Measurements from ENCODE around the gene MYLK. TPM values are rescaled to one million over a fixed set of nuclear protein-coding genes. Genes with fewer than 3 reads are reported as not detected.

The MYLK gene
- total RNA-seq, 1 donor from 2014 or later = 0.08 TPM

- no peaks in the 10 kb centered on the region for H3K4me1 Mint-ChIP-seq (ENCODE audit: low read depth)
- no peak overlapping the region for H3K4me3 Mint-ChIP-seq
- H3K9me3 Mint-ChIP-seq = no peaks in the 10 kb centered on the region
- DNase-seq (ENCODE audit: low spot score) = no peak
- H3K27ac Mint-ChIP-seq = no peak overlapping the region
- H3K27me3 Mint-ChIP-seq (ENCODE audit: insufficient read depth) = peaks cover 5% of the 10 kb centered on the region
- H3K36me3 Mint-ChIP-seq (ENCODE audit: low read depth) = no peaks in the 10 kb centered on the region
- intact Hi-C loops (cut with micrococcal nuclease) = no loop called here
Observed at GRCh38 chr3:123795471-123796251, 88.5 kb downstream of the MYLK start.

- Mint-ChIP-seq H3K36me3 (ENCODE audit: low read depth) (no peaks in the 10 kb centered on the region), H3K27me3 (ENCODE audit: insufficient read depth) (peaks cover 5% of the 10 kb centered on the region), H3K4me1 (ENCODE audit: low read depth) (no peaks in the 10 kb centered on the region), H3K4me3 (no peak overlapping the region), H3K27ac (no peak overlapping the region), H3K9me3 (no peaks in the 10 kb centered on the region)
- intact Hi-C loops (cut with micrococcal nuclease) = no loop called here
- no peak for DNase-seq (ENCODE audit: low spot score)
Observed at GRCh38 chr3:123793425-123793824, 90.7 kb downstream of the MYLK start.

GRCh38 chr3:123792473-123793201 is 91.5 kb downstream of the MYLK start:
- no peaks in the 10 kb centered on the region for H3K4me1 Mint-ChIP-seq (ENCODE audit: low read depth)
- intact Hi-C loops (cut with micrococcal nuclease) = no loop called here
- no peaks in the 10 kb centered on the region for H3K36me3 Mint-ChIP-seq (ENCODE audit: low read depth)
- H3K4me3 Mint-ChIP-seq = no peak overlapping the region
- no peaks in the 10 kb centered on the region for H3K9me3 Mint-ChIP-seq
- DNase-seq (ENCODE audit: low spot score) = no peak
- peaks cover 5% of the 10 kb centered on the region for H3K27me3 Mint-ChIP-seq (ENCODE audit: insufficient read depth)
- no peak overlapping the region for H3K27ac Mint-ChIP-seq

- no peak for DNase-seq (ENCODE audit: low spot score)
- Mint-ChIP-seq H3K9me3 (no peaks in the 10 kb centered on the region), H3K27me3 (ENCODE audit: insufficient read depth) (peaks cover 3% of the 10 kb centered on the region), H3K36me3 (ENCODE audit: low read depth) (no peaks in the 10 kb centered on the region), H3K4me3 (no peak overlapping the region), H3K27ac (no peak overlapping the region), H3K4me1 (ENCODE audit: low read depth) (no peaks in the 10 kb centered on the region)
- intact Hi-C loops (cut with micrococcal nuclease) = no loop called here
Observed at GRCh38 chr3:123791898-123792297, 92.2 kb downstream of the MYLK start.

- intact Hi-C loops (cut with micrococcal nuclease) = no loop called here
- H3K27ac Mint-ChIP-seq = no peak overlapping the region
- H3K36me3 Mint-ChIP-seq (ENCODE audit: low read depth) = no peaks in the 10 kb centered on the region
- H3K4me3 Mint-ChIP-seq = no peak overlapping the region
- DNase-seq (ENCODE audit: low spot score) = no peak
- H3K4me1 Mint-ChIP-seq (ENCODE audit: low read depth) = no peaks in the 10 kb centered on the region
- peaks cover 3% of the 10 kb centered on the region for H3K27me3 Mint-ChIP-seq (ENCODE audit: insufficient read depth)
- no peaks in the 10 kb centered on the region for H3K9me3 Mint-ChIP-seq
Observed at GRCh38 chr3:123791417-123791816, 92.7 kb downstream of the MYLK start.

GRCh38 chr3:123791073-123791370 is 93.1 kb downstream of the MYLK start:
- no peaks in the 10 kb centered on the region for H3K4me1 Mint-ChIP-seq (ENCODE audit: low read depth)
- peaks cover 3% of the 10 kb centered on the region for H3K27me3 Mint-ChIP-seq (ENCODE audit: insufficient read depth)
- no peak for DNase-seq (ENCODE audit: low spot score)
- no peaks in the 10 kb centered on the region for H3K9me3 Mint-ChIP-seq
- no peaks in the 10 kb centered on the region for H3K36me3 Mint-ChIP-seq (ENCODE audit: low read depth)
- no peak overlapping the region for H3K27ac Mint-ChIP-seq
- intact Hi-C loops (cut with micrococcal nuclease) = no loop called here
- no peak overlapping the region for H3K4me3 Mint-ChIP-seq

GRCh38 chr3:123790254-123791072 is 93.7 kb downstream of the MYLK start:
- DNase-seq (ENCODE audit: low spot score) = no peak
- Mint-ChIP-seq H3K27me3 (ENCODE audit: insufficient read depth) (peaks cover 3% of the 10 kb centered on the region), H3K9me3 (no peaks in the 10 kb centered on the region), H3K4me1 (ENCODE audit: low read depth) (no peaks in the 10 kb centered on the region), H3K27ac (no peak overlapping the region), H3K36me3 (ENCODE audit: low read depth) (no peaks in the 10 kb centered on the region), H3K4me3 (no peak overlapping the region)
- intact Hi-C loops (cut with micrococcal nuclease) = no loop called here

- H3K27me3 Mint-ChIP-seq (ENCODE audit: insufficient read depth) = peaks cover 3% of the 10 kb centered on the region
- no peaks in the 10 kb centered on the region for H3K36me3 Mint-ChIP-seq (ENCODE audit: low read depth)
- intact Hi-C loops (cut with micrococcal nuclease) = no loop called here
- H3K27ac Mint-ChIP-seq = no peak overlapping the region
- H3K9me3 Mint-ChIP-seq = no peaks in the 10 kb centered on the region
- DNase-seq (ENCODE audit: low spot score) = no peak
- H3K4me3 Mint-ChIP-seq = no peak overlapping the region
- H3K4me1 Mint-ChIP-seq (ENCODE audit: low read depth) = no peaks in the 10 kb centered on the region
Observed at GRCh38 chr3:123789760-123790159, 94.4 kb downstream of the MYLK start.

GRCh38 chr3:123789160-123789559 is 95.0 kb downstream of the MYLK start:
- Mint-ChIP-seq H3K36me3 (ENCODE audit: low read depth) (no peaks in the 10 kb centered on the region), H3K27ac (no peak overlapping the region), H3K4me3 (no peak overlapping the region), H3K27me3 (ENCODE audit: insufficient read depth) (peaks cover 3% of the 10 kb centered on the region), H3K4me1 (ENCODE audit: low read depth) (no peaks in the 10 kb centered on the region), H3K9me3 (no peaks in the 10 kb centered on the region)
- no peak for DNase-seq (ENCODE audit: low spot score)
- intact Hi-C loops (cut with micrococcal nuclease) = no loop called here

- Mint-ChIP-seq H3K9me3 (no peaks in the 10 kb centered on the region), H3K4me1 (ENCODE audit: low read depth) (no peaks in the 10 kb centered on the region), H3K27me3 (ENCODE audit: insufficient read depth) (peaks cover 3% of the 10 kb centered on the region), H3K4me3 (no peak overlapping the region), H3K27ac (no peak overlapping the region), H3K36me3 (ENCODE audit: low read depth) (no peaks in the 10 kb centered on the region)
- intact Hi-C loops (cut with micrococcal nuclease) = no loop called here
- DNase-seq (ENCODE audit: low spot score) = no peak
Observed at GRCh38 chr3:123788710-123789109, 95.4 kb downstream of the MYLK start.

GRCh38 chr3:123787133-123787532 is 97.0 kb downstream of the MYLK start:
- Mint-ChIP-seq H3K4me3 (no peak overlapping the region), H3K9me3 (no peaks in the 10 kb centered on the region), H3K27me3 (ENCODE audit: insufficient read depth) (no peaks in the 10 kb centered on the region), H3K36me3 (ENCODE audit: low read depth) (no peaks in the 10 kb centered on the region), H3K27ac (no peak overlapping the region), H3K4me1 (ENCODE audit: low read depth) (no peaks in the 10 kb centered on the region)
- intact Hi-C loops (cut with micrococcal nuclease) = no loop called here
- DNase-seq (ENCODE audit: low spot score) = no peak

- Mint-ChIP-seq H3K27ac (no peak overlapping the region), H3K36me3 (ENCODE audit: low read depth) (no peaks in the 10 kb centered on the region), H3K9me3 (no peaks in the 10 kb centered on the region), H3K27me3 (ENCODE audit: insufficient read depth) (peaks cover 7% of the 10 kb centered on the region), H3K4me3 (no peak overlapping the region), H3K4me1 (ENCODE audit: low read depth) (no peaks in the 10 kb centered on the region)
- intact Hi-C loops (cut with micrococcal nuclease) = no loop called here
- no peak for DNase-seq (ENCODE audit: low spot score)
Observed at GRCh38 chr3:123785602-123786001, 98.5 kb downstream of the MYLK start.

GRCh38 chr3:123783811-123784210 is 100.3 kb downstream of the MYLK start:
- no peak overlapping the region for H3K27ac Mint-ChIP-seq
- peaks cover 8% of the 10 kb centered on the region for H3K27me3 Mint-ChIP-seq (ENCODE audit: insufficient read depth)
- H3K9me3 Mint-ChIP-seq = no peaks in the 10 kb centered on the region
- DNase-seq (ENCODE audit: low spot score) = no peak
- no peak overlapping the region for H3K4me3 Mint-ChIP-seq
- intact Hi-C loops (cut with micrococcal nuclease) = no loop called here
- H3K36me3 Mint-ChIP-seq (ENCODE audit: low read depth) = no peaks in the 10 kb centered on the region
- H3K4me1 Mint-ChIP-seq (ENCODE audit: low read depth) = no peaks in the 10 kb centered on the region

All from activated T-helper 1 cell treated with anti-CD3 and anti-CD28 coated beads, Interleukin-12 subunit alpha, Interleukin-12 subunit beta, Interleukin-2, Interleukin-4 antibody, amounts not matched to agents 30 ng/mL and 10 ng/mL and 1 ng/mL, durations not matched to agents 14 hours and 24 hours and 36 hours (primary cell).